ENCODE data around the gene ABCD1. TPM values are rescaled to one million over a fixed set of nuclear protein-coding genes. Genes with fewer than 3 reads are reported as not detected.
A peak's percentile ranks its signal among the peaks of the same experiment; 100 is the strongest.

Gene ABCD1
- total and polyA plus RNA-seq, 4 donors, result 4.0 to 10.8 (median 7.6) TPM

- Histone ChIP-seq H3K36me3 (ENCODE audit: control insufficient read depth in 4 of 4, insufficient read depth in 3 of 4, low read depth in 1 of 4, low read length in 3 of 4) (peaks cover 2 to 6% (median 5%) of the 10 kb centered on the region in 4 donors), H3K9ac (ENCODE audit: low read depth in 1 of 2, low read length in 2 of 2) (peak overlapping the region; percentile 47 to 69), H3K27ac (ENCODE audit: low read depth in 1 of 2, low read length in 2 of 2) (peak overlapping the region; percentile 86 to 88), H3K9me3 (ENCODE audit: control insufficient read depth in 4 of 4, low read length in 3 of 4) (no peaks in the 10 kb centered on the region), H3K27me3 (ENCODE audit: control insufficient read depth in 4 of 4, insufficient read depth in 4 of 4, low read length in 3 of 4) (no peaks in the 10 kb centered on the region), H3K4me1 (ENCODE audit: control insufficient read depth in 4 of 4, insufficient read depth in 4 of 4, low read length in 3 of 4) (peaks cover 23 to 42% (median 34%) of the 10 kb centered on the region in 4 donors), H3K4me3 (ENCODE audit: low read depth in 1 of 3, low read length in 3 of 3) (peak overlapping the region; percentile 8 to 82 (median 52))
- WGBS, result 65% methylated on average over 55 of the region's 55 CpGs
- TF ChIP-seq RXRA (IDR thresholded peaks at IDR 0.05) (no peak), REST (IDR thresholded peaks at IDR 0.05) (no peak), TAF1 (conservative IDR thresholded peaks at IDR 0.05) (peak; percentile 11), GABPA (IDR thresholded peaks at IDR 0.05 in 1 of 2, conservative IDR thresholded peaks at IDR 0.05 in 1 of 2) (no peak), HNF4A (conservative IDR thresholded peaks at IDR 0.05) (no peak), RAD21 (IDR thresholded peaks at IDR 0.05) (no peak), CTCF (IDR thresholded peaks at IDR 0.05; ENCODE audit: low read depth, low read length, missing input control) (no peak), ATF3 (IDR thresholded peaks at IDR 0.05) (no peak)
- DNase-seq (ENCODE audit: low spot score), result no peak
Observed at GRCh38 chrX:153725039-153725831, 579 bp downstream of the ABCD1 start.

GRCh38 chrX:153725832-153726285 is 1.2 kb downstream of the ABCD1 start:
- peaks cover 24 to 42% (median 35%) of the 10 kb centered on the region in 4 donors for H3K4me1 ChIP-seq (ENCODE audit: control insufficient read depth in 4 of 4, insufficient read depth in 4 of 4, low read length in 3 of 4)
- H3K27me3 ChIP-seq (ENCODE audit: control insufficient read depth in 4 of 4, insufficient read depth in 4 of 4, low read length in 3 of 4), result no peaks in the 10 kb centered on the region
- no peak for DNase-seq (ENCODE audit: low spot score)
- peaks cover 0 to 2% (median 2%) of the 10 kb centered on the region in 4 donors for H3K36me3 ChIP-seq (ENCODE audit: control insufficient read depth in 4 of 4, insufficient read depth in 3 of 4, low read depth in 1 of 4, low read length in 3 of 4)
- no peaks in the 10 kb centered on the region for H3K9me3 ChIP-seq (ENCODE audit: control insufficient read depth in 4 of 4, low read length in 3 of 4)
- peak overlapping the region in 1 of 2 donors; percentile 8 for H3K9ac ChIP-seq (ENCODE audit: low read depth in 1 of 2, low read length in 2 of 2)
- peak overlapping the region in 1 of 3 donors; percentile 82 for H3K4me3 ChIP-seq (ENCODE audit: low read depth in 1 of 3, low read length in 3 of 3)
- peak overlapping the region; percentile 86 to 88 for H3K27ac ChIP-seq (ENCODE audit: low read depth in 1 of 2, low read length in 2 of 2)
- 71% methylated on average over 35 of the region's 35 CpGs for WGBS
- no peak for TF ChIP-seq RAD21 (IDR thresholded peaks at IDR 0.05)
- TF ChIP-seq FOXA2 (IDR thresholded peaks at IDR 0.05), result no peak
- TF ChIP-seq FOXA1 (IDR thresholded peaks at IDR 0.05), result no peak
- no peak for TF ChIP-seq REST (IDR thresholded peaks at IDR 0.05)
- no peak for TF ChIP-seq CTCF (IDR thresholded peaks at IDR 0.05; ENCODE audit: low read depth, low read length, missing input control)
- no peak for TF ChIP-seq EGR1 (IDR thresholded peaks at IDR 0.05; ENCODE audit: low read depth in 2 of 2)
- no peak for TF ChIP-seq ZBTB33 (IDR thresholded peaks at IDR 0.05)
- no peak for TF ChIP-seq HNF4A (conservative IDR thresholded peaks at IDR 0.05)
- no peak for TF ChIP-seq NR2F2 (IDR thresholded peaks at IDR 0.05)
- no peak for TF ChIP-seq RXRA (IDR thresholded peaks at IDR 0.05)
- no peak for TF ChIP-seq TAF1 (conservative IDR thresholded peaks at IDR 0.05)
- no peak for TF ChIP-seq SP1 (IDR thresholded peaks at IDR 0.05)
- no peak for TF ChIP-seq GABPA (IDR thresholded peaks at IDR 0.05 in 1 of 2, conservative IDR thresholded peaks at IDR 0.05 in 1 of 2)
- TF ChIP-seq HNF4G (IDR thresholded peaks at IDR 0.05), result no peak
- no peak for TF ChIP-seq JUND (IDR thresholded peaks at IDR 0.05)

All from liver (tissue), 9 donors.